ENCODE results near the gene HRC. TPM values are rescaled to one million over a fixed set of nuclear protein-coding genes. Genes with fewer than 3 reads are reported as not detected.

Gene HRC
- total RNA-seq, 1 experiment from 2014 or later, result not detected

Other genes with a start within 250 kb of the HRC start
- 0.55 TPM in 1 of 2 replicates, not detected in the other for gene DHDH, start 221.7 kb downstream of the HRC start, total RNA-seq (2014; rRNA removed; shearing (Covaris generic))
- gene BAX, start 200.5 kb downstream of the HRC start, total RNA-seq (2014; rRNA removed; shearing (Covaris generic)), result 93.6 and 95.9 TPM in 2 replicates
- gene FTL, start 190.1 kb downstream of the HRC start, total RNA-seq (2014; rRNA removed; shearing (Covaris generic)), result 10,502 and 11,625 TPM in 2 replicates
- 17.5 and 19.8 TPM in 2 replicates for gene GYS1, start 162.1 kb downstream of the HRC start, total RNA-seq (2014; rRNA removed; shearing (Covaris generic))
- gene RUVBL2, start 161.5 kb downstream of the HRC start, total RNA-seq (2014; rRNA removed; shearing (Covaris generic)), result 165 and 179 TPM in 2 replicates
- gene LHB, start 138.3 kb downstream of the HRC start, total RNA-seq (2014; rRNA removed; shearing (Covaris generic)), result not detected in 2 replicates
- gene CGB3, start 131.1 kb downstream of the HRC start, total RNA-seq (2014; rRNA removed; shearing (Covaris generic)), result not detected in 2 replicates
- gene CGB2, start 123.5 kb downstream of the HRC start, total RNA-seq (2014; rRNA removed; shearing (Covaris generic)), result not detected in 2 replicates
- not detected in 2 replicates for gene CGB1, start 118.5 kb downstream of the HRC start, total RNA-seq (2014; rRNA removed; shearing (Covaris generic))
- not detected in 2 replicates for gene CGB5, start 111.5 kb downstream of the HRC start, total RNA-seq (2014; rRNA removed; shearing (Covaris generic))
- not detected in 2 replicates for gene CGB8, start 106.3 kb downstream of the HRC start, total RNA-seq (2014; rRNA removed; shearing (Covaris generic))
- gene CGB7, start 97.6 kb downstream of the HRC start, total RNA-seq (2014; rRNA removed; shearing (Covaris generic)), result not detected in 2 replicates
- not detected in 2 replicates for gene NTF4, start 90.6 kb downstream of the HRC start, total RNA-seq (2014; rRNA removed; shearing (Covaris generic))
- not detected in 2 replicates for gene KCNA7, start 82.7 kb downstream of the HRC start, total RNA-seq (2014; rRNA removed; shearing (Covaris generic))
- gene SNRNP70, start 69.9 kb downstream of the HRC start, total RNA-seq (2014; rRNA removed; shearing (Covaris generic)), result 113 and 137 TPM in 2 replicates
- 1.8 and 3.2 TPM in 2 replicates for gene LIN7B, start 41.0 kb downstream of the HRC start, total RNA-seq (2014; rRNA removed; shearing (Covaris generic))
- gene C19orf73, start 36.3 kb downstream of the HRC start, total RNA-seq (2014; rRNA removed; shearing (Covaris generic)), result 0.59 and 2.3 TPM in 2 replicates
- gene PPFIA3, start 35.9 kb downstream of the HRC start, total RNA-seq (2014; rRNA removed; shearing (Covaris generic)), result 4.5 and 6.2 TPM in 2 replicates
- 2.8 and 3.9 TPM in 2 replicates for gene TRPM4, start 2.4 kb upstream of the HRC start, total RNA-seq (2014; rRNA removed; shearing (Covaris generic))
- 0.30 and 0.43 TPM in 2 replicates for gene SLC6A16, start 169.8 kb upstream of the HRC start, total RNA-seq (2014; rRNA removed; shearing (Covaris generic))
- not detected in 2 replicates for gene CD37, start 180.0 kb upstream of the HRC start, total RNA-seq (2014; rRNA removed; shearing (Covaris generic))
- gene TEAD2, start 207.0 kb upstream of the HRC start, total RNA-seq (2014; rRNA removed; shearing (Covaris generic)), result 13.7 and 13.8 TPM in 2 replicates
- not detected in 2 replicates for gene DKKL1, start 208.5 kb upstream of the HRC start, total RNA-seq (2014; rRNA removed; shearing (Covaris generic))
- not detected in 2 replicates for gene KASH5, start 232.9 kb upstream of the HRC start, total RNA-seq (2014; rRNA removed; shearing (Covaris generic))

All from NCI-H460 (cell line).